Neural progenitor cell (in vitro differentiated cells): Measurements from ENCODE around the gene ACLY. TPM values are rescaled to one million over a fixed set of nuclear protein-coding genes. Genes with fewer than 3 reads are reported as not detected.

Source experiments
- DNase-seq: peaks from one replicate; pipeline ENCODE4 v3.0.0-alpha.2; 2016; ENCODE audit warnings: low spot score
- H2AFZ ChIP-seq: fragments of 200-600 bp; sonication (generic); replicated peaks from 2 replicates; pipeline ENCODE4 v1.6.1; 2016; ENCODE audit warnings: antibody characterized with exemption
- H3F3A ChIP-seq: fragments of 200-600 bp; sonication (generic); 2 replicates; pipeline ENCODE4 v1.6.1; 2016; ENCODE audit warnings: antibody characterized with exemption, low read depth
- H3K27ac ChIP-seq: fragments of 200-600 bp; sonication (generic); 2 replicates; pipeline ENCODE4 v1.5.1; 2016; ENCODE audit warnings: mild to moderate bottlenecking
- H3K27me3 ChIP-seq: fragments of 200-600 bp; sonication (generic); 2 replicates; pipeline ENCODE4 v1.6.1; 2016; ENCODE audit warnings: mild to moderate bottlenecking, moderate library complexity
- H3K36me3 ChIP-seq: fragments of 200-600 bp; sonication (generic); 2 replicates; pipeline ENCODE4 v1.5.1; 2016
- H3K4me1 ChIP-seq: fragments of 200-600 bp; sonication (generic); 2 replicates; pipeline ENCODE4 v1.6.1; 2016; ENCODE audit warnings: mixed run types
- H3K4me2 ChIP-seq: fragments of 200-600 bp; sonication (generic); 2 replicates; pipeline ENCODE4 v1.6.1; 2016
- H3K4me3 ChIP-seq: fragments of 200-600 bp; sonication (generic); 2 replicates; pipeline ENCODE4 v1.5.1; 2016
- H3K79me2 ChIP-seq: fragments of 200-600 bp; sonication (generic); 2 replicates; pipeline ENCODE4 v1.6.1; 2016; ENCODE audit warnings: low read depth
- H3K9ac ChIP-seq: fragments of 200-600 bp; sonication (generic); 2 replicates; pipeline ENCODE4 v1.6.1; 2016
- H3K9me3 ChIP-seq: fragments of 200-600 bp; sonication (generic); 2 replicates; pipeline ENCODE4 v1.5.1; 2016; ENCODE audit warnings: low read depth
- H4K20me1 ChIP-seq: fragments of 200-600 bp; sonication (generic); 2 replicates; pipeline ENCODE4 v1.6.1; 2016; ENCODE audit warnings: low read depth
- H3K27ac Mint-ChIP-seq: 3 replicates; pipeline ENCODE4 v1.8.0; 2021; ENCODE audit warnings: mixed read lengths
- H3K27me3 Mint-ChIP-seq: 2 replicates; pipeline ENCODE4 v1.8.0; 2022; ENCODE audit warnings: low read depth, mild to moderate bottlenecking, inconsistent platforms, moderate library complexity, mixed read lengths; ENCODE audit not compliant: insufficient read depth
- H3K36me3 Mint-ChIP-seq: 3 replicates; pipeline ENCODE4 v1.8.0; 2021; ENCODE audit warnings: mixed read lengths
- H3K4me1 Mint-ChIP-seq: 3 replicates; pipeline ENCODE4 v1.8.0; 2021; ENCODE audit warnings: mixed read lengths
- H3K4me3 Mint-ChIP-seq: 3 replicates; pipeline ENCODE4 v1.8.0; 2021; ENCODE audit warnings: mild to moderate bottlenecking, moderate library complexity, mixed read lengths
- H3K9me3 Mint-ChIP-seq: 3 replicates; pipeline ENCODE4 v1.8.0; 2020; ENCODE audit warnings: mixed read lengths
- CTCF ChIP-seq: fragments of 200-600 bp; sonication (generic); IDR thresholded peaks from 2 replicates; pipeline ENCODE4 v1.5.1; 2017; ENCODE audit warnings: antibody characterized with exemption, mild to moderate bottlenecking
- EZH2 ChIP-seq: fragments of 200-600 bp; sonication (generic); IDR thresholded peaks from 2 replicates; pipeline ENCODE4 v1.6.1; 2017; ENCODE audit warnings: antibody characterized with exemption, mild to moderate bottlenecking, moderate library complexity
- EZH2phosphoT487 ChIP-seq: fragments of 200-600 bp; sonication (generic); IDR thresholded peaks from 2 replicates; pipeline ENCODE4 v1.6.1; 2017; ENCODE audit warnings: antibody characterized with exemption
- total RNA-seq: library from RNA; depleted of rRNA; stranded (reverse); fragments of >200 nt; gene quantifications from 2 replicates; pipeline ENCODE4 v1.2.3, GENCODE V29; 2015; ENCODE audit warnings: low replicate concordance

The ACLY gene
- total RNA-seq, 1 donor from 2014 or later: 221 TPM

DNA sequence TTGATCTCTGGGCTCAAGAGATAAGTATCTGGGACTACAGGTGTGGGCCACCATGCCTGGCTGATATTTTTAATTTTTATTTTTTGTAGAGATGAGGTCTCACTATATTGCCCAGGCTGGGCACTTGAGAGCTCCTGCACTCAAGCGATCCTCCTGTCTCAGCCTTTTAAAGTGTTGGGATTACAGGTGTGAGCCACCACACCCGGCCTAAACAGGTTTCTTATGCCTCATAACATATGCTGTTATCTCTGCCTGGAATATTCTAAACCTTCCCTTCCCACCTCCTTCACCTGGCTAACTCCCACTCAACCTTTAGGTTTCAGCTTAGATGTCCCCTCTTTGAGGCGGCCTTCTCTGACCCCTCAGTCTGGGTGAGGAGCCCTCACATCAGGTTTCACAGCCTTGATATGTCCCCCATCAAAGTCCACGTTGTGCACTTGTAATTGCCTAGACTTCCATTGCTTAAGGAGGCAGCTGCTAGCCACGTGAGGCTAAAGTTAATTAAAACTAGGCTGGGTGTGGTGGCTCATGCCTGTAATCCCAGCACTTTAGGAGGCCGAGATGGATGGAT lies 39.2 kb upstream of the ACLY start:
- Histone ChIP-seq H4K20me1 (no peaks in the 10 kb centered on the region), H3F3A (peaks cover 6% of the 10 kb centered on the region), H3K4me3 (no peak overlapping the region), H3K36me3 (no peaks in the 10 kb centered on the region), H3K9me3 (no peaks in the 10 kb centered on the region), H3K9ac (no peak overlapping the region), H3K27ac (no peak overlapping the region), H3K27me3 (no peaks in the 10 kb centered on the region), H3K79me2 (no peaks in the 10 kb centered on the region), H2AFZ (no peak overlapping the region), H3K4me1 (peaks cover 6% of the 10 kb centered on the region), H3K4me2 (peak overlapping the region; percentile 43)
- Mint-ChIP-seq H3K4me3 (no peak overlapping the region), H3K27me3 (peaks cover 3% of the 10 kb centered on the region), H3K4me1 (peaks cover 20% of the 10 kb centered on the region), H3K36me3 (peaks cover 8% of the 10 kb centered on the region), H3K9me3 (no peaks in the 10 kb centered on the region), H3K27ac (peak overlapping the region; percentile 83)
- DNase-seq: no peak
- no peak for TF ChIP-seq EZH2

- Mint-ChIP-seq H3K27ac (peak overlapping the region; percentile 83), H3K4me3 (no peak overlapping the region), H3K27me3 (peaks cover 3% of the 10 kb centered on the region), H3K36me3 (peaks cover 8% of the 10 kb centered on the region), H3K4me1 (peaks cover 16% of the 10 kb centered on the region), H3K9me3 (no peaks in the 10 kb centered on the region)
- H3F3A ChIP-seq: peaks cover 6% of the 10 kb centered on the region
- TF ChIP-seq EZH2 (no peak), EZH2phosphoT487 (no peak), CTCF (no peak)
- peak; percentile 15 for DNase-seq
- H3K4me3 ChIP-seq: no peak overlapping the region
- no peak overlapping the region for H3K9ac ChIP-seq
- H3K4me2 ChIP-seq: peak overlapping the region; percentile 43
- H3K9me3 ChIP-seq: no peaks in the 10 kb centered on the region
- H3K4me1 ChIP-seq: peaks cover 6% of the 10 kb centered on the region
- H3K27ac ChIP-seq: no peak overlapping the region
- H4K20me1 ChIP-seq: no peaks in the 10 kb centered on the region
- no peaks in the 10 kb centered on the region for H3K79me2 ChIP-seq
- H3K36me3 ChIP-seq: no peaks in the 10 kb centered on the region
- no peak overlapping the region for H2AFZ ChIP-seq
- no peaks in the 10 kb centered on the region for H3K27me3 ChIP-seq
Observed at GRCh38 chr17:41957031-41957868, 38.5 kb upstream of the ACLY start.

DNA sequence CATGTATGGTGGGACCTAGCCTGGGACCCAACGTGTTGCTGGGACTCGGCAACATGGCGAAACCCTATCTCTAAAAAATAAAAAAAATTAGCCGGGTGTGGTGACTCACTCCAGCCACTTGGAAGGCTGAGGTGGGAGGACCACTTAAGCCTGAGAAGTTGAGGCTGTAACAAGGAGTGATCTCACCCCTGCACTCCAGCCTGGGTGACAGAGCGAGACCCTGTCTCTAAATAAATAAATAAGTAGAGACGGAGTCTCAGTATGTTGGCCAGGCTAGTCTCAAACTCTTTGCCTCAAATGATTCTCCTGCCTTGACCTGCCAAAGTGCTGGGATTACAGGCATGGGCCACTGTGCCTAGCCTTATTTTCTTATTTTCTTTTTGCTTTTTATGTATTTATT lies 37.8 kb upstream of the ACLY start:
- Histone ChIP-seq H4K20me1 (no peaks in the 10 kb centered on the region), H2AFZ (no peak overlapping the region), H3K36me3 (no peaks in the 10 kb centered on the region), H3K27ac (no peak overlapping the region), H3K79me2 (no peaks in the 10 kb centered on the region), H3K4me2 (no peak overlapping the region), H3K9me3 (no peaks in the 10 kb centered on the region), H3K4me3 (no peak overlapping the region), H3F3A (peaks cover 6% of the 10 kb centered on the region), H3K27me3 (no peaks in the 10 kb centered on the region), H3K9ac (no peak overlapping the region), H3K4me1 (peaks cover 6% of the 10 kb centered on the region)
- Mint-ChIP-seq H3K9me3 (no peaks in the 10 kb centered on the region), H3K27ac (no peak overlapping the region), H3K4me1 (peaks cover 16% of the 10 kb centered on the region), H3K27me3 (peaks cover 3% of the 10 kb centered on the region), H3K36me3 (peaks cover 8% of the 10 kb centered on the region), H3K4me3 (no peak overlapping the region)
- TF ChIP-seq EZH2phosphoT487 (no peak), CTCF (no peak)
- DNase-seq: no peak
